KMS-11 (cell line): ENCODE measurements around the gene KCNJ10.

Experiments used
- H2AFZ ChIP-seq: fragments of 200-600 bp; sonication (generic); 2 replicates; pipeline ENCODE4 v1.6.1; 2016; ENCODE audit warnings: antibody characterized with exemption, mixed run types, low read depth
- H3K27ac ChIP-seq: fragments of 200-600 bp; sonication (generic); 2 replicates; pipeline ENCODE4 v1.6.1; 2016; ENCODE audit warnings: mild to moderate bottlenecking, mixed run types
- H3K27me3 ChIP-seq: fragments of 200-600 bp; sonication (generic); 2 replicates; pipeline ENCODE4 v1.6.1; 2017; ENCODE audit warnings: mild to moderate bottlenecking, low read depth, mixed run types, moderate library complexity; ENCODE audit not compliant: insufficient read depth
- H3K36me3 ChIP-seq: fragments of 200-600 bp; sonication (generic); 2 replicates; pipeline ENCODE4 v1.6.1; 2017; ENCODE audit warnings: mild to moderate bottlenecking, mixed run types; ENCODE audit not compliant: insufficient read depth
- H3K4me1 ChIP-seq: fragments of 200-600 bp; sonication (generic); 2 replicates; pipeline ENCODE4 v1.6.1; 2016; ENCODE audit warnings: mild to moderate bottlenecking, low read depth, mixed run types; ENCODE audit not compliant: poor library complexity, severe bottlenecking
- H3K4me2 ChIP-seq: fragments of 200-600 bp; sonication (generic); 2 replicates; pipeline ENCODE4 v1.7.0; 2016; ENCODE audit warnings: mild to moderate bottlenecking, mixed run types
- H3K4me3 ChIP-seq: fragments of 200-600 bp; sonication (generic); IDR thresholded peaks from 2 replicates; pipeline ENCODE4 v1.6.1; 2017; ENCODE audit warnings: low read depth, low read length, mixed read lengths; ENCODE audit not compliant: insufficient read depth
- H3K79me2 ChIP-seq: fragments of 200-600 bp; sonication (generic); 2 replicates; pipeline ENCODE4 v1.6.1; 2016; ENCODE audit warnings: low read depth, mixed run types; ENCODE audit not compliant: insufficient read depth
- H3K9ac ChIP-seq: fragments of 200-600 bp; sonication (generic); 2 replicates; pipeline ENCODE4 v1.6.1; 2016; ENCODE audit warnings: mild to moderate bottlenecking, mixed run types
- H4K20me1 ChIP-seq: fragments of 200-600 bp; sonication (generic); 2 replicates; pipeline ENCODE4 v1.6.1; 2016; ENCODE audit warnings: mild to moderate bottlenecking, mixed run types; ENCODE audit not compliant: insufficient read depth
- CTCF ChIP-seq: fragments of 200-600 bp; sonication (generic); conservative IDR thresholded peaks from 2 replicates; pipeline ENCODE4 v1.6.1; 2017; ENCODE audit warnings: low read depth, mild to moderate bottlenecking, antibody characterized with exemption, low read length, moderate library complexity, mixed read lengths

KCNJ10 gene

DNA sequence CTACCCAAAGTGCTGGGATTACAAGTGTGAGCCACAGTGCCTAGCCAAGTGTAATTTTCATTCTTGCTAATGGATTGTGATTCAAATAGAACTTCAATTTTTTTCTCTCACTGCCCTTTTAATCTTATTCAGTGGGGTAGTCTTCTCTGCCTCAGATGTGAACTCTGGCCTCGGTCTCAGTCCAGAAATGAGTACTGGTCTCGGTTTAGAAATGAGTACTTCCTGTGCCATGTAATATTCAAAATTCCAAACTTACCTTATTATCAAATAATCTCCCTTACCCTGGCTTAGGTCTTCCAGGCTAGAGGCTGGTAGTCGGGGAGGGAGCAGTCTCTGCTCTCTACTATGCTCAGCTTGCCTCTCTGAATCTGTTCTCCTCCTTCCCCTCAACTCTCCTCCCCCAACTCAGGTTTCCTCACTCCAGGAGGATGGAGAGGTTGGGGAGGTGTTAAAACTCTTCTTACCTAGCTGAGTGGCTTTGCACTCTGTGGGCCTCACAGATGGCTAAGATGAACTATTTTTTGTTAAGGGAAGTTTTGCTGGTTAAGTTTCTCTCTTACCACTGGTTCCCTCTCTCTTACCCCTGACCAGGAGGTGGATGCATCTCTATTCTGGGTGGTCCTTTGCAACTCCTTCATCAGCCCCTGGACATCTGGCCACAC lies 111.1 kb downstream of the KCNJ10 start:
- Histone ChIP-seq H3K27ac (no peak overlapping the region), H4K20me1 (no peaks in the 10 kb centered on the region), H3K36me3 (no peaks in the 10 kb centered on the region), H3K4me3 (no peak overlapping the region), H3K9ac (no peak overlapping the region), H2AFZ (no peak overlapping the region), H3K79me2 (no peaks in the 10 kb centered on the region), H3K4me1 (no peaks in the 10 kb centered on the region), H3K27me3 (peaks cover 4% of the 10 kb centered on the region; the same call in 1 of the 2 replicates), H3K4me2 (no peak overlapping the region)
- TF ChIP-seq CTCF = no peak

GRCh38 chr1:159957824-159958268 lies 112.1 kb downstream of the KCNJ10 start:
- H3K36me3 ChIP-seq = no peaks in the 10 kb centered on the region
- TF ChIP-seq CTCF = no peak
- H2AFZ ChIP-seq = no peak overlapping the region
- peaks cover 4% of the 10 kb centered on the region; the same call in 1 of the 2 replicates for H3K27me3 ChIP-seq
- H3K79me2 ChIP-seq = no peaks in the 10 kb centered on the region
- no peaks in the 10 kb centered on the region for H3K4me1 ChIP-seq
- no peak overlapping the region for H3K4me3 ChIP-seq
- H4K20me1 ChIP-seq = no peaks in the 10 kb centered on the region
- H3K27ac ChIP-seq = no peak overlapping the region
- H3K4me2 ChIP-seq = no peak overlapping the region
- no peak overlapping the region for H3K9ac ChIP-seq

DNA sequence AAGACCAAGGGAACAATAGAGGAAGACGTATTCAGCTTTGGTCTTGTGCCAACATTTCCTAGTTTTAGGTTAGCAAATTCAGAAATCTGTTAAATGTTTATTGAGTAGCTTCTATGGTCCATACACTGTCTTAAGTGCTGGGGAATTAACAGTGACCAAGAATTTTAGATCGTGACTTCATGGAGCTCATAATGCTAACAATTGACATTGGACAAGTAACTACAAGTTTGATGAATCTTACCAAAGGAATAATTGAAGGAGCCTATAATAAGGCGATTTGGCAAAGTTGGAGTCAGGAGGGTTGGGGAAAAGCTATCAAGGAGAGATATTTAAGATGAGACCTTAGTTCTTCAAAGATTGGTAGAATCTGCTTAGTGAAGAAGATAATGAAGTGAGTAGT lies 114.5 kb downstream of the KCNJ10 start:
- H3K4me3 ChIP-seq = no peak overlapping the region
- H3K79me2 ChIP-seq = no peaks in the 10 kb centered on the region
- H3K4me2 ChIP-seq = no peak overlapping the region
- H3K4me1 ChIP-seq = no peaks in the 10 kb centered on the region
- no peak overlapping the region for H2AFZ ChIP-seq
- peaks cover 4% of the 10 kb centered on the region; the same call in 1 of the 2 replicates for H3K27me3 ChIP-seq
- TF ChIP-seq CTCF = no peak
- H3K36me3 ChIP-seq = no peaks in the 10 kb centered on the region
- H4K20me1 ChIP-seq = no peaks in the 10 kb centered on the region
- H3K27ac ChIP-seq = no peak overlapping the region
- no peak overlapping the region for H3K9ac ChIP-seq

- Histone ChIP-seq H3K27me3 (peaks cover 4% of the 10 kb centered on the region; the same call in 1 of the 2 replicates), H4K20me1 (no peaks in the 10 kb centered on the region), H3K4me3 (no peak within 1 kb of the TSS), H3K36me3 (no peaks in the 10 kb centered on the region), H3K4me2 (no peak within 1 kb of the TSS), H3K79me2 (no peaks in the 10 kb centered on the region), H3K4me1 (no peaks in the 10 kb centered on the region), H3K9ac (no peak within 1 kb of the TSS), H3K27ac (no peak within 1 kb of the TSS), H2AFZ (no peak within 1 kb of the TSS)
- TF ChIP-seq CTCF = no peak
Measured at GRCh38 chr1:159953536-159954515, 116.1 kb downstream of the KCNJ10 start, which contains the start of gene SLAMF9. Gene SLAMF9 (minus strand): TSS chr1:159954237. CDS start chr1:159954137, 100 bp downstream.
